Adipocyte (in vitro differentiated cells): ENCODE data around the gene DNM2.
A peak's percentile ranks its signal among the peaks of the same experiment; 100 is the strongest.

Experiments
- DNase-seq: peaks from one replicate; pipeline ENCODE4 v3.0.0-alpha.2; 2015; ENCODE audit warnings: low read depth
- H3K27me3 ChIP-seq: replicated peaks from 2 replicates; pipeline ENCODE4 v1.7.0; 2013; ENCODE audit warnings: mild to moderate bottlenecking, low read length, moderate library complexity; ENCODE audit not compliant: control insufficient read depth, insufficient read depth
- H3K36me3 ChIP-seq: 2 replicates; pipeline ENCODE4 v1.7.0; 2013; ENCODE audit warnings: low read length, mild to moderate bottlenecking, moderate library complexity; ENCODE audit not compliant: control insufficient read depth, insufficient read depth, severe bottlenecking
- H3K4me1 ChIP-seq: 2 replicates; pipeline ENCODE4 v1.7.0; 2013; ENCODE audit warnings: mild to moderate bottlenecking, low read length, moderate library complexity; ENCODE audit not compliant: control insufficient read depth, insufficient read depth
- H3K4me3 ChIP-seq: 2 replicates; pipeline ENCODE4 v1.7.0; 2013; ENCODE audit warnings: mild to moderate bottlenecking, low read length, moderate library complexity
- H3K9ac ChIP-seq: 2 replicates; pipeline ENCODE4 v1.7.0; 2013; ENCODE audit warnings: mild to moderate bottlenecking, low read length, moderate library complexity
- H3K9me3 ChIP-seq: 2 replicates; pipeline ENCODE4 v1.7.0; 2013; ENCODE audit warnings: mild to moderate bottlenecking, low read length, moderate library complexity; ENCODE audit not compliant: control insufficient read depth

Gene DNM2

GRCh38 chr19:10691883-10692282, 26.0 kb upstream of the DNM2 start:
- DNase-seq = no peak
- no peaks in the 10 kb centered on the region for H3K27me3 ChIP-seq
- H3K4me1 ChIP-seq = peaks cover 16% of the 10 kb centered on the region
- H3K36me3 ChIP-seq = peaks cover 54% of the 10 kb centered on the region
- H3K9me3 ChIP-seq = no peaks in the 10 kb centered on the region
- no peak overlapping the region for H3K4me3 ChIP-seq
- no peak overlapping the region for H3K9ac ChIP-seq

DNA sequence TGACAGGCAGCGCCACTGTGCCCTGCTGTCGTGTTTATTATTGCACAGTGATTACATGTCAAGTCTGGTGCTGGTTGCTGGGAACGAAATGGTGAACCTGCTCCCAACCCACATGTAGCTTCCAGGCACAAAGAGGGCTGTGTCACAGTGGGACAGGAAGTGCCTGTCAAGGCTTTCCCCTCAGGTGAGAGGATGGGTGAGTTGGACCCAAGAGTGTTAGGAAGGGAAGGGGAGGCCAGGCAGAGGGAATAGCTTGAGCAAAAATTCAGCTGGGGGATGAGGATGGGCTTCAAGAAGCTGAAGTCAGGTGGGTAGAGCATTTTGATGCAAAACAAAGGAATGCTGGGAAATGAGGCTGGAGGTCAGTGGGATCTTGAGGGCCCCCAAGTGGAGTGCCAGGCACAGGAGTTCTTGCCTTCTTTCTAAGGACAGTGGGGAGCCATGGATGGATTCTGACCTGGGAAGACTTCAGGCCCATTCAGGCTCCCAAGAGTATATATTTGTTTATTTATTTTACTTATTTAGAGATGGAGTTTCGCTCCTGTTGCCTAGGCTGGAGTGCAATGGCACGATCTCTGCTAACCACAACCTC, 25.1 kb upstream of the DNM2 start:
- no peak overlapping the region for H3K9ac ChIP-seq
- H3K4me1 ChIP-seq = peaks cover 16% of the 10 kb centered on the region
- no peaks in the 10 kb centered on the region for H3K27me3 ChIP-seq
- no peak for DNase-seq
- H3K9me3 ChIP-seq = no peaks in the 10 kb centered on the region
- no peak overlapping the region for H3K4me3 ChIP-seq
- H3K36me3 ChIP-seq = peaks cover 48% of the 10 kb centered on the region

- DNase-seq = no peak
Observed at GRCh38 chr19:10694706-10695307, 23.1 kb upstream of the DNM2 start.

GRCh38 chr19:10695401-10696398, 22.2 kb upstream of the DNM2 start:
- H3K4me3 ChIP-seq = peak overlapping the region; percentile 69

More at GRCh38 chr19:10694706-10695307, 23.1 kb upstream of the DNM2 start:
- H3K9me3 ChIP-seq = no peaks in the 10 kb centered on the region
- H3K36me3 ChIP-seq = peaks cover 28% of the 10 kb centered on the region
- H3K4me3 ChIP-seq = no peak overlapping the region
- peaks cover 13% of the 10 kb centered on the region for H3K4me1 ChIP-seq
- H3K9ac ChIP-seq = no peak overlapping the region
- H3K27me3 ChIP-seq = no peaks in the 10 kb centered on the region

GRCh38 chr19:10699650-10700335, 18.1 kb upstream of the DNM2 start:
- no peaks in the 10 kb centered on the region for H3K36me3 ChIP-seq
- no peak overlapping the region for H3K4me3 ChIP-seq
- no peaks in the 10 kb centered on the region for H3K27me3 ChIP-seq
- H3K4me1 ChIP-seq = peaks cover 13% of the 10 kb centered on the region
- peak; percentile 68 for DNase-seq
- H3K9me3 ChIP-seq = no peaks in the 10 kb centered on the region
- no peak overlapping the region for H3K9ac ChIP-seq

More at GRCh38 chr19:10695401-10696398, 22.2 kb upstream of the DNM2 start:
- H3K27me3 ChIP-seq = no peaks in the 10 kb centered on the region
- H3K9ac ChIP-seq = no peak overlapping the region
- DNase-seq = peak; percentile 97
- peaks cover 6% of the 10 kb centered on the region for H3K4me1 ChIP-seq
- H3K9me3 ChIP-seq = no peaks in the 10 kb centered on the region
- H3K36me3 ChIP-seq = peaks cover 19% of the 10 kb centered on the region

- Histone ChIP-seq H3K4me3 (peak overlapping the region; percentile 98), H3K4me1 (peaks cover 7% of the 10 kb centered on the region), H3K9ac (peak overlapping the region; percentile 95), H3K9me3 (no peaks in the 10 kb centered on the region), H3K36me3 (peaks cover 1% of the 10 kb centered on the region), H3K27me3 (no peaks in the 10 kb centered on the region)
- DNase-seq = no peak
Observed at GRCh38 chr19:10701955-10702525, 15.8 kb upstream of the DNM2 start.

DNA sequence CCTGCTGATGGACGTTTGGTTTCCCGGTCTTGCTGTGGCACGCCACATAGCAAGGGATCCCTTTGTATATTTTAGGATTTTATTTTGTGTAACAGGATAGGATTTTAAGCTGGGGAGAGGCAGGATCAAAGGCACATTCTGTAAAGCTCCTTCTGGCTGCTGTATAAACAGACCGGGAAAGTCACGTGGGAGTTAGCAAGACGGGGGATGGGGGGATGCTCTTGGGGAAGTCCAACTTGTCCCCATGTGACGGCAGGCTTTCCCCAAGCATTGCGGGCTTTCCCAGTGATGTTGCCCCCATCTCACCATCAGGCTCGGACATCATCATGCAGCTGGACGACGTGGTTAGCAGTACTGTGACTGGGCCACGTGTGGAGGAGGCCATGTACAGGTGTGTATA, 10.9 kb upstream of the DNM2 start:
- Histone ChIP-seq H3K9ac (no peak overlapping the region), H3K27me3 (no peaks in the 10 kb centered on the region), H3K4me3 (no peak overlapping the region), H3K4me1 (peaks cover 4% of the 10 kb centered on the region), H3K9me3 (no peaks in the 10 kb centered on the region), H3K36me3 (peaks cover 22% of the 10 kb centered on the region)
- DNase-seq = no peak

GRCh38 chr19:10707440-10707839, 10.4 kb upstream of the DNM2 start:
- Histone ChIP-seq H3K36me3 (peaks cover 22% of the 10 kb centered on the region), H3K4me3 (no peak overlapping the region)

GRCh38 chr19:10708291-10708690, 9.6 kb upstream of the DNM2 start:
- DNase-seq = no peak
- H3K27me3 ChIP-seq = no peaks in the 10 kb centered on the region
- peaks cover 26% of the 10 kb centered on the region for H3K36me3 ChIP-seq
- H3K4me3 ChIP-seq = no peak overlapping the region
- no peaks in the 10 kb centered on the region for H3K4me1 ChIP-seq
- no peaks in the 10 kb centered on the region for H3K9me3 ChIP-seq
- no peak overlapping the region for H3K9ac ChIP-seq

More at GRCh38 chr19:10707440-10707839, 10.4 kb upstream of the DNM2 start:
- Histone ChIP-seq H3K4me1 (no peaks in the 10 kb centered on the region), H3K9me3 (no peaks in the 10 kb centered on the region), H3K27me3 (no peaks in the 10 kb centered on the region), H3K9ac (no peak overlapping the region)
- DNase-seq = no peak

- H3K9ac ChIP-seq = no peak overlapping the region
- H3K4me3 ChIP-seq = no peak overlapping the region
- H3K36me3 ChIP-seq = peaks cover 31% of the 10 kb centered on the region
- H3K27me3 ChIP-seq = no peaks in the 10 kb centered on the region
- no peaks in the 10 kb centered on the region for H3K9me3 ChIP-seq
- DNase-seq = no peak
- H3K4me1 ChIP-seq = no peaks in the 10 kb centered on the region
Observed at GRCh38 chr19:10712045-10712444, 5.8 kb upstream of the DNM2 start.
